ENCODE results near the gene NKAIN2.
"Not testable (repeated sequence)": the region's sequence is repeated elsewhere in the genome, so short reads cannot be mapped to it uniquely, and the experiment has no call there.

GRCh38 chr6:123923379-123923778, 119.7 kb downstream of the NKAIN2 start:
- TF ChIP-seq MAX (IDR thresholded peaks at IDR 0.05; ENCODE audit: low read depth); FOXM1 (IDR thresholded peaks at IDR 0.05; ENCODE audit: low read depth); RCOR1 (IDR thresholded peaks at IDR 0.05; ENCODE audit: low read length); RXRA (IDR thresholded peaks at IDR 0.05; ENCODE audit: borderline replicate concordance, low read depth); EZH2phosphoT487 (IDR thresholded peaks at IDR 0.05; ENCODE audit: borderline replicate concordance, low read depth); POLR2AphosphoS5 (IDR thresholded peaks at IDR 0.05; ENCODE audit: low read depth, low read length); JUND (IDR thresholded peaks at IDR 0.05); EP300 (IDR thresholded peaks at IDR 0.05; ENCODE audit: borderline replicate concordance in 1 of 2, low read depth in 1 of 2, low read length in 1 of 2): not testable (repeated sequence)
- TF ChIP-seq, protein P1, sequence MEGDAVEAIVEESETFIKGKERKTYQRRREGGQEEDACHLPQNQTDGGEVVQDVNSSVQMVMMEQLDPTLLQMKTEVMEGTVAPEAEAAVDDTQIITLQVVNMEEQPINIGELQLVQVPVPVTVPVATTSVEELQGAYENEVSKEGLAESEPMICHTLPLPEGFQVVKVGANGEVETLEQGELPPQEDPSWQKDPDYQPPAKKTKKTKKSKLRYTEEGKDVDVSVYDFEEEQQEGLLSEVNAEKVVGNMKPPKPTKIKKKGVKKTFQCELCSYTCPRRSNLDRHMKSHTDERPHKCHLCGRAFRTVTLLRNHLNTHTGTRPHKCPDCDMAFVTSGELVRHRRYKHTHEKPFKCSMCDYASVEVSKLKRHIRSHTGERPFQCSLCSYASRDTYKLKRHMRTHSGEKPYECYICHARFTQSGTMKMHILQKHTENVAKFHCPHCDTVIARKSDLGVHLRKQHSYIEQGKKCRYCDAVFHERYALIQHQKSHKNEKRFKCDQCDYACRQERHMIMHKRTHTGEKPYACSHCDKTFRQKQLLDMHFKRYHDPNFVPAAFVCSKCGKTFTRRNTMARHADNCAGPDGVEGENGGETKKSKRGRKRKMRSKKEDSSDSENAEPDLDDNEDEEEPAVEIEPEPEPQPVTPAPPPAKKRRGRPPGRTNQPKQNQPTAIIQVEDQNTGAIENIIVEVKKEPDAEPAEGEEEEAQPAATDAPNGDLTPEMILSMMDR (IDR thresholded peaks at IDR 0.05), result not testable (repeated sequence)
- TF ChIP-seq, protein P2, sequence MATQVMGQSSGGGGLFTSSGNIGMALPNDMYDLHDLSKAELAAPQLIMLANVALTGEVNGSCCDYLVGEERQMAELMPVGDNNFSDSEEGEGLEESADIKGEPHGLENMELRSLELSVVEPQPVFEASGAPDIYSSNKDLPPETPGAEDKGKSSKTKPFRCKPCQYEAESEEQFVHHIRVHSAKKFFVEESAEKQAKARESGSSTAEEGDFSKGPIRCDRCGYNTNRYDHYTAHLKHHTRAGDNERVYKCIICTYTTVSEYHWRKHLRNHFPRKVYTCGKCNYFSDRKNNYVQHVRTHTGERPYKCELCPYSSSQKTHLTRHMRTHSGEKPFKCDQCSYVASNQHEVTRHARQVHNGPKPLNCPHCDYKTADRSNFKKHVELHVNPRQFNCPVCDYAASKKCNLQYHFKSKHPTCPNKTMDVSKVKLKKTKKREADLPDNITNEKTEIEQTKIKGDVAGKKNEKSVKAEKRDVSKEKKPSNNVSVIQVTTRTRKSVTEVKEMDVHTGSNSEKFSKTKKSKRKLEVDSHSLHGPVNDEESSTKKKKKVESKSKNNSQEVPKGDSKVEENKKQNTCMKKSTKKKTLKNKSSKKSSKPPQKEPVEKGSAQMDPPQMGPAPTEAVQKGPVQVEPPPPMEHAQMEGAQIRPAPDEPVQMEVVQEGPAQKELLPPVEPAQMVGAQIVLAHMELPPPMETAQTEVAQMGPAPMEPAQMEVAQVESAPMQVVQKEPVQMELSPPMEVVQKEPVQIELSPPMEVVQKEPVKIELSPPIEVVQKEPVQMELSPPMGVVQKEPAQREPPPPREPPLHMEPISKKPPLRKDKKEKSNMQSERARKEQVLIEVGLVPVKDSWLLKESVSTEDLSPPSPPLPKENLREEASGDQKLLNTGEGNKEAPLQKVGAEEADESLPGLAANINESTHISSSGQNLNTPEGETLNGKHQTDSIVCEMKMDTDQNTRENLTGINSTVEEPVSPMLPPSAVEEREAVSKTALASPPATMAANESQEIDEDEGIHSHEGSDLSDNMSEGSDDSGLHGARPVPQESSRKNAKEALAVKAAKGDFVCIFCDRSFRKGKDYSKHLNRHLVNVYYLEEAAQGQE (IDR thresholded peaks at IDR 0.05; ENCODE audit: low read depth, low read length), result not testable (repeated sequence)

All from SK-N-SH (cell line).